Measurements from ENCODE around the gene TBC1D22A. TPM values are rescaled to one million over a fixed set of nuclear protein-coding genes. Genes with fewer than 3 reads are reported as not detected.
A peak's percentile ranks its signal among the peaks of the same experiment; 100 is the strongest.
"Not testable (repeated sequence)": the region's sequence is repeated elsewhere in the genome, so short reads cannot be mapped to it uniquely, and the experiment has no call there.

TBC1D22A gene
- total RNA-seq, 1 donor from 2014 or later: 14.3 TPM

DNA sequence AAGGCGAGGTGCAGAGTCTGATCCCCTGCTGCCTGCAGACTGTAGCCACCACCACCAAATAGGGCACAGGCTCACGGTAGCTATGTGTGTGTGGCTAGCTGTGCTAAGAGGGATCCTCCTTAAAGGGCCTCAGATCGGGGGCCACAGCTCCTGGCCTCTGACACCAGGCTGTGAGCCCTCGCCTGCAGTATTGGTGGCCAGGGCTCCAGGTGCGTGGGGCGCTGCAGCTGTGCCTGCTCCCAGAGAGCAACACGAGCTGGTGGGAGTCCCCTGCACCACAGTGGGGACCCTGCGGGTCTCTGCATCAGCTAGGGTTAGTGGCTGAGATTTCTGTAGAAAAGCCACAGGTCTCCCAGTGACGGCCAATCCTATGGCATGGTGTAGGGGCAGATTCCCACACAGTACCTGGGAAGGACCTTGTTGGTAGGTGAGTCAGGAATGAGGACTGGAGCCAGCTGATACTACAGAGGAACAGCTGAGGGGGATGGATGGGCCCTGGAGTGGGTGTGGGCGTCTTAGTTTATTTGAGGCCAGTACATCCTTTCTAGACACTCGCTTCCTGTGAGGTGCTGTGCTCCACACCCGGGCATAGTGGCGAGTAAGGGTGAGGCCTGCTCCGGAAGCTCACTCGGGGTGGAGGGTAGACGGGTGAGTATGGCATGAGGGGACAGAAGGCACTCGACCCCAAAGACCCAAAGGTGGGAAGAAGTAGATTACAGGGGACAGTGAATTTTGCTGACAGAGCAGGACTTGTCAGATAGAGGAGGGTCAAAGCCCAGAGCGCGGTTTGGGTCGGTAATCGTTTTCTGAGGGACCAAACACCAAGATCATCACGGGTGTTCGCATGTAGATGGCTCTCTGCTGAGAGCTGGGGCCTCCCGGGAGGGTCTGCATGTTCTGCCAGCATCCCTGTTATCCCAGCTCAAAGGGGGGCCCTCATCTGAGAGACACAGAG lies 212.5 kb downstream of the TBC1D22A start:
- Mint-ChIP-seq H3K27me3 (ENCODE audit: low read depth) (no peaks in the 10 kb centered on the region), H3K9me3 (peaks cover 6% of the 10 kb centered on the region), H3K4me3 (no peak overlapping the region), H3K4me1 (peaks cover 16% of the 10 kb centered on the region), H3K27ac (ENCODE audit: unreplicated experiment) (no peak overlapping the region), H3K36me3 (ENCODE audit: low read depth) (peaks cover 17% of the 10 kb centered on the region)
- DNase-seq (ENCODE audit: low read depth, low spot score): no peak
- TF ChIP-seq, protein P1, sequence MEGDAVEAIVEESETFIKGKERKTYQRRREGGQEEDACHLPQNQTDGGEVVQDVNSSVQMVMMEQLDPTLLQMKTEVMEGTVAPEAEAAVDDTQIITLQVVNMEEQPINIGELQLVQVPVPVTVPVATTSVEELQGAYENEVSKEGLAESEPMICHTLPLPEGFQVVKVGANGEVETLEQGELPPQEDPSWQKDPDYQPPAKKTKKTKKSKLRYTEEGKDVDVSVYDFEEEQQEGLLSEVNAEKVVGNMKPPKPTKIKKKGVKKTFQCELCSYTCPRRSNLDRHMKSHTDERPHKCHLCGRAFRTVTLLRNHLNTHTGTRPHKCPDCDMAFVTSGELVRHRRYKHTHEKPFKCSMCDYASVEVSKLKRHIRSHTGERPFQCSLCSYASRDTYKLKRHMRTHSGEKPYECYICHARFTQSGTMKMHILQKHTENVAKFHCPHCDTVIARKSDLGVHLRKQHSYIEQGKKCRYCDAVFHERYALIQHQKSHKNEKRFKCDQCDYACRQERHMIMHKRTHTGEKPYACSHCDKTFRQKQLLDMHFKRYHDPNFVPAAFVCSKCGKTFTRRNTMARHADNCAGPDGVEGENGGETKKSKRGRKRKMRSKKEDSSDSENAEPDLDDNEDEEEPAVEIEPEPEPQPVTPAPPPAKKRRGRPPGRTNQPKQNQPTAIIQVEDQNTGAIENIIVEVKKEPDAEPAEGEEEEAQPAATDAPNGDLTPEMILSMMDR (conservative IDR thresholded peaks at IDR 0.05): no peak

DNA sequence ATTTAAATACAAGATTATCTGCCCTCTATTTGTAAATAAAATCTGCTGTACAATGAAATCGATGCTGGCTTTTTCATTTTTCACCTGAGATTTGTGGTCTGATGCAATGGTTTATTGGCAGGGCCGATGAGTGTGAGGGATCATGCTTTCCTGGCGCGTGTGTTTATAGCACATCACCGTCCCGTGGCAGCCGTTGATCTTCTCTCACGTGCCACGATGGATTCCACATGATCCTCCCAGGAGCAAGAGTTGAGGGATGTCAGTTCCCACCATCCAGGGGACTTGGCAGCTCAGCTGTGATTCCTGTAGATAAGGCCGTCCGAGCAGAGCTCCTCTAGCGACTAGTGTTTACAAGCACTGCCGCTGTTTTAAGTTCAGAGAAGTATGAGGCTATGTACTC lies 213.7 kb downstream of the TBC1D22A start:
- Mint-ChIP-seq H3K27me3 (ENCODE audit: low read depth) (no peaks in the 10 kb centered on the region), H3K4me3 (no peak overlapping the region), H3K9me3 (peaks cover 6% of the 10 kb centered on the region), H3K27ac (ENCODE audit: unreplicated experiment) (no peak overlapping the region), H3K4me1 (peaks cover 4% of the 10 kb centered on the region), H3K36me3 (ENCODE audit: low read depth) (peaks cover 19% of the 10 kb centered on the region)
- TF ChIP-seq, protein P1 (conservative IDR thresholded peaks at IDR 0.05): no peak
- DNase-seq (ENCODE audit: low read depth, low spot score): no peak

DNA sequence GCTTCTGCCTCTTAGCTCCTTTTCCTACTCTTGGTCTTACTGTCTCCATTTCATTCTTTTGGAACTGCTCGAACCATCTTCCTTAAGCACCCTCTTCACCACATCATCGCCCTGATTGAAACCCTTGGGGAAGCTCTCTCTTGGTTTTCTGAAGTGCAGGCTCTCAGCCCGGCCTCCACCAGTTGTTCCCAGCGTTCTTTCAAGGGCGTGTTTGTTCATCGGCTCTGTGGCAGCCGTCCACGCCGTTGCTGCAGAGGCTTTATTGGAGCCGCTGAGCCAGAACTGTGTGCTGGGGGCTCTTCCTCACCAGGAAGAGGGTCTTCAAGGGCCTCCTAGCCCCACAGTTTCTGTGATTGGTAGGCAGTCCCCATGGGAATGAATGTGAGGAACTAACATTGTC lies 214.1 kb downstream of the TBC1D22A start:
- Mint-ChIP-seq H3K36me3 (ENCODE audit: low read depth) (peaks cover 19% of the 10 kb centered on the region), H3K4me3 (no peak overlapping the region)

DNA sequence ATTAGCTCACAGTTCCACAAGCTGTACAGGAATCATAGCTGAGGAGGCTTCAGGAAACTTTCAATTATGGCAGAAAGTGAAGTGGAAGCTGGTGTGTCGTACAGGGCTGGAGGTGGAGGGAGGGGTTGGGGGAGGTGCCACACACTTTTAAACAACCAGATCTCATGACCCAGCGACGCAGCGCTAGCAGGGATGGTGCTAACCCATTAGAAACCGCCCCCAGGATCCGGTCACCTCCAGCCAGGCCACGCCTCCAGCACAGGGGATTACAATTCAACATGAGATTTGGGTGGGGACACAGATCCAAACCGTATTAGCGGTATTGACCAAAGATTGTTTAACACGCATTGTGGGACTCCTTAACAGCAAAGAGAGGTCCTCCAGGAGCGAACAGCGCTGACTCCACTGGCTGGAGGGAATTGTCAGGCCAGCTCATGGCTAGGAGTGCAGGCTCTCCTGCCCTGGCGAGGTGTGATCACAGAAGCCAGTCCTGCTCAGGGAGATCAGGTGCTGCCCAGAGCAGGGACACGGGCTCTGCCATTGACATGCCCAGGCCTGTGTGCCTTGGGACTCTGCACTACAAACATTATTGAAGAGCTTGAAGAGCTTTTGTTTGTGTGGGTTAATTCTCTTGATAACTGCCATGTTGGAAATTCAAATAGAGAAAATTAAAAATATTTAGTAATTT lies 215.3 kb downstream of the TBC1D22A start:
- Mint-ChIP-seq H3K36me3 (ENCODE audit: low read depth) (peaks cover 19% of the 10 kb centered on the region), H3K27ac (ENCODE audit: unreplicated experiment) (peak overlapping the region; percentile 12), H3K4me3 (no peak overlapping the region), H3K4me1 (no peaks in the 10 kb centered on the region), H3K9me3 (peaks cover 6% of the 10 kb centered on the region), H3K27me3 (ENCODE audit: low read depth) (no peaks in the 10 kb centered on the region)
- no peak for DNase-seq (ENCODE audit: low read depth, low spot score)
- TF ChIP-seq, protein P1 (conservative IDR thresholded peaks at IDR 0.05): no peak

More for the DNA sequence above, 214.1 kb downstream of the TBC1D22A start:
- H3K27ac Mint-ChIP-seq (ENCODE audit: unreplicated experiment): peak overlapping the region; percentile 59
- H3K27me3 Mint-ChIP-seq (ENCODE audit: low read depth): no peaks in the 10 kb centered on the region
- no peaks in the 10 kb centered on the region for H3K4me1 Mint-ChIP-seq
- no peak for DNase-seq (ENCODE audit: low read depth, low spot score)
- H3K9me3 Mint-ChIP-seq: peaks cover 6% of the 10 kb centered on the region
- TF ChIP-seq, protein P1 (conservative IDR thresholded peaks at IDR 0.05): no peak

DNA sequence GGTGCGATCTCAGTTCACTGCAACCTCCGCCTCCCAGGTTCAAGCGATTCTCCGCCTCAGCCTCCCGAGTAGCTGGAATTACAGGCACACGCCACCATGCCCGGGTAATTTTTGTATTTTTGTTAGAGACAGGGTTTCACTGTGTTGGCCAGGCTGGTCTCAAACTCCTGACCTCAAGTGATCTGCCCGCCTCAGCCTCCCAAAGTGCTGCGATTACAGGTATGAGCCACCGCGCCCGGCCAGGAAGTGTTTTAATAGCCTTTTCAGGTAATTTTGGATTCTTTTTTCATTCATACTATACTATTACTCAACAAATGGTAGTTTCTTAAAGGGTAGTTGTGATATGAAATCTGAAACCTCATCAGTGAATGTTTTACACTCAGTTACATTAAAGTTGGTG lies 216.2 kb downstream of the TBC1D22A start:
- not testable (repeated sequence) for H3K4me3 Mint-ChIP-seq; DNase-seq (ENCODE audit: low read depth, low spot score); H3K9me3 Mint-ChIP-seq; H3K27me3 Mint-ChIP-seq (ENCODE audit: low read depth); H3K27ac Mint-ChIP-seq (ENCODE audit: unreplicated experiment); H3K4me1 Mint-ChIP-seq
- peaks cover 19% of the 10 kb centered on the region for H3K36me3 Mint-ChIP-seq (ENCODE audit: low read depth)

All from neural crest cell (in vitro differentiated cells).